Measurements from ENCODE around the gene SLC12A9. TPM values are rescaled to one million over a fixed set of nuclear protein-coding genes. Genes with fewer than 3 reads are reported as not detected.

The SLC12A9 gene
- total and polyA plus RNA-seq, 2 experiments from 2014 or later = 10.3 to 39.9 TPM

DNA sequence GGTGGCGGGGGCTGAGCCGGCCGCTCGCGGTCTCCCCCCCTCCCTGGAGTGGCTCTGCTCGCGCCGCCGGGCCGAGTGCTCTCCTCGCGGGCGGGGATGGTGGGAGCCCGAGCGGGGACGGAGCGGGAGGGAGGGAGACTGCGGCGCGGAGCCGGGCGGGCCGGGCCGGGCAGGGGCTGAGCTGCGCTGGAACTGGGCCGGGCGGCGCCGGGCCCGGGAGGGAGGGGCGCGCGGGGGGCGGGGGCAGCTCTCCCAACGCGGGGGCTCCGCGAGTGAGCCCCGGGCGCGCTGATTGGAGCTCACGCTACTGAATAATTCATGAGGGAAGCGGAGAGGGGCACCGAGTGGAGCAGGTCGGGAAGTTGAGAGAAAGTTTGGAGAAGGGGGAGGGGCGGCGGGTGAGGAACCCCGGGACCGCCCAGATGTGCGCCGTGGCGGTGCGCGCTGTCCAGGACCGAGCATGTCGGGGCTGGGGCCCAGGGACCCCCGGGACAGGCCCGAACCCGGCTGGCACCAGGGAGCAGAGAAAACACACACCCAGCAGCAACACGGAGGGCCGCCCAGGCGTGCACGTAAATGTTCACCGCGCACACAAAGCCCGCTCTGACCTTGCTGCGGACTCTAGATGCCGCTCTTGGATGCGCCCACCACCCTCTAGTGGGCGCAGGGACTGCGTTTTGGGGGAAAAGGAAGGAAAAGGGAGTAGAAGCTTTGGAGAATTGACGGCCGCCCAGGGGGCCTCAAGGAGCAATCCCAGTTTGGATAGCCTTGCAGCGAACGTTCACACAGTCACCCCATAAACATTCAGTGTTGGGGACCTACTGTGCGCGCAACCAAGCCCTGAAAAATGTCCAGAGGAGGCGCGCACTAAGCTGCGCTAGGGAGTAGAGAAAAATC lies 24.9 kb upstream of the SLC12A9 start, which contains the start of gene EPHB4:
EPHB4 (minus strand) TSS at position 194 of the 897 bp plus-strand sequence. CDS start 493 bp downstream, outside the sequence.
- H3K27ac ChIP-seq (ENCODE audit: low read depth) = peak within 1 kb of the TSS; percentile 96
- ATAC-seq (peak; percentile 76), DNase-seq (ENCODE audit: low spot score) (peak; percentile 98)
- peak within 1 kb of the TSS; percentile 56; the same call in 1 of the 2 replicates for H2AFZ ChIP-seq
- H3K4me1 ChIP-seq (ENCODE audit: insufficient read depth) = peaks cover 15% of the 10 kb centered on the region; the same call in 1 of the 2 replicates
- peaks cover 3% of the 10 kb centered on the region for H3K36me3 ChIP-seq (ENCODE audit: insufficient read depth)
- TF ChIP-seq POLR2AphosphoS5 (IDR thresholded peaks at IDR 0.05; ENCODE audit: low read depth) (peak; percentile 40; the same call in 1 of the 2 replicates), EZH2phosphoT487 (IDR thresholded peaks at IDR 0.05; ENCODE audit: unreplicated experiment) (no peak), JUNB (IDR thresholded peaks at IDR 0.05; ENCODE audit: unreplicated experiment) (no peak), EZH2 (IDR thresholded peaks at IDR 0.05; ENCODE audit: low read depth, unreplicated experiment) (no peak)
- TF ChIP-seq, protein P1, sequence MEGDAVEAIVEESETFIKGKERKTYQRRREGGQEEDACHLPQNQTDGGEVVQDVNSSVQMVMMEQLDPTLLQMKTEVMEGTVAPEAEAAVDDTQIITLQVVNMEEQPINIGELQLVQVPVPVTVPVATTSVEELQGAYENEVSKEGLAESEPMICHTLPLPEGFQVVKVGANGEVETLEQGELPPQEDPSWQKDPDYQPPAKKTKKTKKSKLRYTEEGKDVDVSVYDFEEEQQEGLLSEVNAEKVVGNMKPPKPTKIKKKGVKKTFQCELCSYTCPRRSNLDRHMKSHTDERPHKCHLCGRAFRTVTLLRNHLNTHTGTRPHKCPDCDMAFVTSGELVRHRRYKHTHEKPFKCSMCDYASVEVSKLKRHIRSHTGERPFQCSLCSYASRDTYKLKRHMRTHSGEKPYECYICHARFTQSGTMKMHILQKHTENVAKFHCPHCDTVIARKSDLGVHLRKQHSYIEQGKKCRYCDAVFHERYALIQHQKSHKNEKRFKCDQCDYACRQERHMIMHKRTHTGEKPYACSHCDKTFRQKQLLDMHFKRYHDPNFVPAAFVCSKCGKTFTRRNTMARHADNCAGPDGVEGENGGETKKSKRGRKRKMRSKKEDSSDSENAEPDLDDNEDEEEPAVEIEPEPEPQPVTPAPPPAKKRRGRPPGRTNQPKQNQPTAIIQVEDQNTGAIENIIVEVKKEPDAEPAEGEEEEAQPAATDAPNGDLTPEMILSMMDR (conservative IDR thresholded peaks at IDR 0.05; ENCODE audit: low read depth in 2 of 2) = peak; percentile 52 to 59
- TF ChIP-seq, protein P2, sequence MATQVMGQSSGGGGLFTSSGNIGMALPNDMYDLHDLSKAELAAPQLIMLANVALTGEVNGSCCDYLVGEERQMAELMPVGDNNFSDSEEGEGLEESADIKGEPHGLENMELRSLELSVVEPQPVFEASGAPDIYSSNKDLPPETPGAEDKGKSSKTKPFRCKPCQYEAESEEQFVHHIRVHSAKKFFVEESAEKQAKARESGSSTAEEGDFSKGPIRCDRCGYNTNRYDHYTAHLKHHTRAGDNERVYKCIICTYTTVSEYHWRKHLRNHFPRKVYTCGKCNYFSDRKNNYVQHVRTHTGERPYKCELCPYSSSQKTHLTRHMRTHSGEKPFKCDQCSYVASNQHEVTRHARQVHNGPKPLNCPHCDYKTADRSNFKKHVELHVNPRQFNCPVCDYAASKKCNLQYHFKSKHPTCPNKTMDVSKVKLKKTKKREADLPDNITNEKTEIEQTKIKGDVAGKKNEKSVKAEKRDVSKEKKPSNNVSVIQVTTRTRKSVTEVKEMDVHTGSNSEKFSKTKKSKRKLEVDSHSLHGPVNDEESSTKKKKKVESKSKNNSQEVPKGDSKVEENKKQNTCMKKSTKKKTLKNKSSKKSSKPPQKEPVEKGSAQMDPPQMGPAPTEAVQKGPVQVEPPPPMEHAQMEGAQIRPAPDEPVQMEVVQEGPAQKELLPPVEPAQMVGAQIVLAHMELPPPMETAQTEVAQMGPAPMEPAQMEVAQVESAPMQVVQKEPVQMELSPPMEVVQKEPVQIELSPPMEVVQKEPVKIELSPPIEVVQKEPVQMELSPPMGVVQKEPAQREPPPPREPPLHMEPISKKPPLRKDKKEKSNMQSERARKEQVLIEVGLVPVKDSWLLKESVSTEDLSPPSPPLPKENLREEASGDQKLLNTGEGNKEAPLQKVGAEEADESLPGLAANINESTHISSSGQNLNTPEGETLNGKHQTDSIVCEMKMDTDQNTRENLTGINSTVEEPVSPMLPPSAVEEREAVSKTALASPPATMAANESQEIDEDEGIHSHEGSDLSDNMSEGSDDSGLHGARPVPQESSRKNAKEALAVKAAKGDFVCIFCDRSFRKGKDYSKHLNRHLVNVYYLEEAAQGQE (IDR thresholded peaks at IDR 0.05; ENCODE audit: unreplicated experiment) = peak; percentile 17
- Mint-ChIP-seq H3K27me3 (ENCODE audit: insufficient read depth, low read depth, poor library complexity) (peaks cover 21% of the 10 kb centered on the region), H3K9me3 (no peaks in the 10 kb centered on the region; the same call in 2 of the 3 replicates), H3K27ac (peak within 1 kb of the TSS; percentile 99), H3K4me1 (peaks cover 23% of the 10 kb centered on the region), H3K36me3 (ENCODE audit: low read depth) (peaks cover 36% of the 10 kb centered on the region), H3K4me3 (peak within 1 kb of the TSS; percentile 99)
- H3K4me2 ChIP-seq = peak within 1 kb of the TSS; percentile 100
- no peaks in the 10 kb centered on the region for H3K27me3 ChIP-seq (ENCODE audit: insufficient read depth)
- peak within 1 kb of the TSS; percentile 98 for H3K4me3 ChIP-seq
- peaks cover 52% of the 10 kb centered on the region for H3K79me2 ChIP-seq (replicated peaks; ENCODE audit: insufficient read depth)
- no peaks in the 10 kb centered on the region for H3K9me2 ChIP-seq (ENCODE audit: insufficient read depth)
- H3F3A ChIP-seq (replicated peaks; ENCODE audit: low read depth) = peaks cover 7% of the 10 kb centered on the region; the same call in 1 of the 2 replicates
- peaks cover 24% of the 10 kb centered on the region for H4K20me1 ChIP-seq (replicated peaks; ENCODE audit: insufficient read depth)

DNA sequence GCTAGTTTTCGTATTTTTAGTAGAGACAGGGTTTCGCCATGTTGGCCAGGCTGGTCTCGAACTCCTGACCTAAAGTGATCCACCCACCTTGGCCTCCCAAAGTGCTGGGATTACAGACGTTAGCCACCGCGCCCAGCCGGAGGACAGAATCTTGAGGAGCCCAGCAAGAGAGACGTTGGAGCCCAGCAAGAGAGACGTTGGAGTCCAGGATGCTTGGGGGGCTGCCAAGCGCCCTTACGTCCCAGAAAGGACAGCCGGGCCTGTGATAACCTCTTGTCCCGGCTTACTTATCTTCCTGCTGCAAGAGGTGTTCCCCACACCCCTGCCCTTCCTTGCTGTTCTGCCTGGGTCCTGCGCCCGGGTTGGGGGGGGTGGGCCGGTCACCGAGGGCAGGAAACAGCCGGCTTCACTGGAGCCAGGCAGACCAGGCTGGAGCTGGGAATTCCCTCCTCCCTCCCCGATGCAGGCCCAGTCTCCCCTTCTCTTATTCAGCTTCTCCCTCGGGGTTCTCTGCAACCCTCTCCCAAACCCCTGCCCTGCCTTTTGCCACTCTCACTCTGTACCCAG lies 23.3 kb upstream of the SLC12A9 start:
- H4K20me1 ChIP-seq (replicated peaks; ENCODE audit: insufficient read depth) = peaks cover 22% of the 10 kb centered on the region
- H3K9me2 ChIP-seq (ENCODE audit: insufficient read depth) = no peaks in the 10 kb centered on the region
- Mint-ChIP-seq H3K4me1 (peaks cover 27% of the 10 kb centered on the region), H3K9me3 (peaks cover under 1% of the 10 kb centered on the region; the same call in 1 of the 3 replicates), H3K27ac (peak overlapping the region; percentile 66), H3K36me3 (ENCODE audit: low read depth) (peaks cover 23% of the 10 kb centered on the region), H3K27me3 (ENCODE audit: insufficient read depth, low read depth, poor library complexity) (peaks cover 21% of the 10 kb centered on the region), H3K4me3 (peak overlapping the region; percentile 99)
- H3K4me2 ChIP-seq = peak overlapping the region; percentile 100
- no peaks in the 10 kb centered on the region for H3K27me3 ChIP-seq (ENCODE audit: insufficient read depth)
- H3F3A ChIP-seq (replicated peaks; ENCODE audit: low read depth) = peaks cover 10% of the 10 kb centered on the region; the same call in 1 of the 2 replicates
- no peaks in the 10 kb centered on the region for H3K36me3 ChIP-seq (ENCODE audit: insufficient read depth)
- no peak overlapping the region for H2AFZ ChIP-seq
- no peak; the same call in 2 of the 3 replicates for ATAC-seq
- peaks cover 53% of the 10 kb centered on the region for H3K79me2 ChIP-seq (replicated peaks; ENCODE audit: insufficient read depth)
- peak; percentile 49 for DNase-seq (ENCODE audit: low spot score)
- peaks cover 15% of the 10 kb centered on the region; the same call in 1 of the 2 replicates for H3K4me1 ChIP-seq (ENCODE audit: insufficient read depth)
- H3K4me3 ChIP-seq = peak overlapping the region; percentile 98
- H3K27ac ChIP-seq (ENCODE audit: low read depth) = peak overlapping the region; percentile 96
- TF ChIP-seq, protein P3, sequence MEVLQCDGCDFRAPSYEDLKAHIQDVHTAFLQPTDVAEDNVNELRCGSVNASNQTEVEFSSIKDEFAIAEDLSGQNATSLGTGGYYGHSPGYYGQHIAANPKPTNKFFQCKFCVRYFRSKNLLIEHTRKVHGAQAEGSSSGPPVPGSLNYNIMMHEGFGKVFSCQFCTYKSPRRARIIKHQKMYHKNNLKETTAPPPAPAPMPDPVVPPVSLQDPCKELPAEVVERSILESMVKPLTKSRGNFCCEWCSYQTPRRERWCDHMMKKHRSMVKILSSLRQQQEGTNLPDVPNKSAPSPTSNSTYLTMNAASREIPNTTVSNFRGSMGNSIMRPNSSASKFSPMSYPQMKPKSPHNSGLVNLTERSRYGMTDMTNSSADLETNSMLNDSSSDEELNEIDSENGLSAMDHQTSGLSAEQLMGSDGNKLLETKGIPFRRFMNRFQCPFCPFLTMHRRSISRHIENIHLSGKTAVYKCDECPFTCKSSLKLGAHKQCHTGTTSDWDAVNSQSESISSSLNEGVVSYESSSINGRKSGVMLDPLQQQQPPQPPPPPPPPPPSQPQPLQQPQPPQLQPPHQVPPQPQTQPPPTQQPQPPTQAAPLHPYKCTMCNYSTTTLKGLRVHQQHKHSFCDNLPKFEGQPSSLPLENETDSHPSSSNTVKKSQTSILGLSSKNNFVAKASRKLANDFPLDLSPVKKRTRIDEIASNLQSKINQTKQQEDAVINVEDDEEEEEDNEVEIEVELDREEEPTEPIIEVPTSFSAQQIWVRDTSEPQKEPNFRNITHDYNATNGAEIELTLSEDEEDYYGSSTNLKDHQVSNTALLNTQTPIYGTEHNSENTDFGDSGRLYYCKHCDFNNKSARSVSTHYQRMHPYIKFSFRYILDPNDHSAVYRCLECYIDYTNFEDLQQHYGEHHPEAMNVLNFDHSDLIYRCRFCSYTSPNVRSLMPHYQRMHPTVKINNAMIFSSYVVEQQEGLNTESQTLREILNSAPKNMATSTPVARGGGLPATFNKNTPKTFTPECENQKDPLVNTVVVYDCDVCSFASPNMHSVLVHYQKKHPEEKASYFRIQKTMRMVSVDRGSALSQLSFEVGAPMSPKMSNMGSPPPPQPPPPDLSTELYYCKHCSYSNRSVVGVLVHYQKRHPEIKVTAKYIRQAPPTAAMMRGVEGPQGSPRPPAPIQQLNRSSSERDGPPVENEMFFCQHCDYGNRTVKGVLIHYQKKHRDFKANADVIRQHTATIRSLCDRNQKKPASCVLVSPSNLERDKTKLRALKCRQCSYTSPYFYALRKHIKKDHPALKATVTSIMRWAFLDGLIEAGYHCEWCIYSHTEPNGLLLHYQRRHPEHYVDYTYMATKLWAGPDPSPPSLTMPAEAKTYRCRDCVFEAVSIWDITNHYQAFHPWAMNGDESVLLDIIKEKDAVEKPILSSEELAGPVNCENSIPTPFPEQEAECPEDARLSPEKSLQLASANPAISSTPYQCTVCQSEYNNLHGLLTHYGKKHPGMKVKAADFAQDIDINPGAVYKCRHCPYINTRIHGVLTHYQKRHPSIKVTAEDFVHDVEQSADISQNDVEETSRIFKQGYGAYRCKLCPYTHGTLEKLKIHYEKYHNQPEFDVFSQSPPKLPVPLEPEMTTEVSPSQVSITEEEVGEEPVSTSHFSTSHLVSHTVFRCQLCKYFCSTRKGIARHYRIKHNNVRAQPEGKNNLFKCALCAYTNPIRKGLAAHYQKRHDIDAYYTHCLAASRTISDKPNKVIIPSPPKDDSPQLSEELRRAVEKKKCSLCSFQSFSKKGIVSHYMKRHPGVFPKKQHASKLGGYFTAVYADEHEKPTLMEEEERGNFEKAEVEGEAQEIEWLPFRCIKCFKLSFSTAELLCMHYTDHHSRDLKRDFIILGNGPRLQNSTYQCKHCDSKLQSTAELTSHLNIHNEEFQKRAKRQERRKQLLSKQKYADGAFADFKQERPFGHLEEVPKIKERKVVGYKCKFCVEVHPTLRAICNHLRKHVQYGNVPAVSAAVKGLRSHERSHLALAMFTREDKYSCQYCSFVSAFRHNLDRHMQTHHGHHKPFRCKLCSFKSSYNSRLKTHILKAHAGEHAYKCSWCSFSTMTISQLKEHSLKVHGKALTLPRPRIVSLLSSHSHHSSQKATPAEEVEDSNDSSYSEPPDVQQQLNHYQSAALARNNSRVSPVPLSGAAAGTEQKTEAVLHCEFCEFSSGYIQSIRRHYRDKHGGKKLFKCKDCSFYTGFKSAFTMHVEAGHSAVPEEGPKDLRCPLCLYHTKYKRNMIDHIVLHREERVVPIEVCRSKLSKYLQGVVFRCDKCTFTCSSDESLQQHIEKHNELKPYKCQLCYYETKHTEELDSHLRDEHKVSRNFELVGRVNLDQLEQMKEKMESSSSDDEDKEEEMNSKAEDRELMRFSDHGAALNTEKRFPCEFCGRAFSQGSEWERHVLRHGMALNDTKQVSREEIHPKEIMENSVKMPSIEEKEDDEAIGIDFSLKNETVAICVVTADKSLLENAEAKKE (CRISPR knock-in tag; IDR thresholded peaks at IDR 0.05) = no peak

All from GM23338 (cell line).